Activated T-cell treated with anti-CD3 and anti-CD28 coated beads, Interleukin-2, amount 50 U/mL, for 24 hours (primary cell): ENCODE measurements around the gene NFATC4.

Source experiments
- DNase-seq: peaks from one replicate; pipeline ENCODE4 v3.0.0-alpha.2; 2020
- H3K27ac Mint-ChIP-seq: 2 replicates; pipeline ENCODE4 v1.8.0; 2020; ENCODE audit warnings: mild to moderate bottlenecking, mixed read lengths
- H3K27me3 Mint-ChIP-seq: 2 replicates; pipeline ENCODE4 v1.8.0; 2020; ENCODE audit warnings: mixed read lengths
- H3K36me3 Mint-ChIP-seq: 2 replicates; pipeline ENCODE4 v1.8.0; 2020; ENCODE audit warnings: low read depth, mixed read lengths
- H3K4me1 Mint-ChIP-seq: 2 replicates; pipeline ENCODE4 v1.8.0; 2020; ENCODE audit warnings: low read depth, mixed read lengths
- H3K4me3 Mint-ChIP-seq: 2 replicates; pipeline ENCODE4 v1.8.0; 2020; ENCODE audit warnings: mild to moderate bottlenecking, moderate library complexity, mixed read lengths
- H3K9me3 Mint-ChIP-seq: 2 replicates; pipeline ENCODE4 v1.8.0; 2020; ENCODE audit warnings: mixed read lengths

NFATC4 gene

GRCh38 chr14:24398653-24399446, 30.9 kb downstream of the NFATC4 start, which contains the start of gene NYNRIN:
Gene NYNRIN (plus strand): TSS chr14:24399003. CDS start chr14:24399247, 244 bp downstream.
- peak within 1 kb of the TSS; percentile 51 for H3K4me3 Mint-ChIP-seq
- H3K27ac Mint-ChIP-seq = no peak within 1 kb of the TSS
- H3K4me1 Mint-ChIP-seq = peaks cover 4% of the 10 kb centered on the region
- H3K27me3 Mint-ChIP-seq = peaks cover 19% of the 10 kb centered on the region
- DNase-seq = peak; percentile 52
- H3K9me3 Mint-ChIP-seq = no peaks in the 10 kb centered on the region
- no peaks in the 10 kb centered on the region for H3K36me3 Mint-ChIP-seq

- H3K36me3 Mint-ChIP-seq = no peaks in the 10 kb centered on the region
- no peak overlapping the region for H3K27ac Mint-ChIP-seq
- peaks cover 4% of the 10 kb centered on the region for H3K4me1 Mint-ChIP-seq
- H3K27me3 Mint-ChIP-seq = peaks cover 19% of the 10 kb centered on the region
- H3K4me3 Mint-ChIP-seq = peak overlapping the region; percentile 51
- no peaks in the 10 kb centered on the region for H3K9me3 Mint-ChIP-seq
- no peak for DNase-seq
These were observed 31.5 kb downstream of the NFATC4 start for GRCh38 chr14:24399447-24399822.

GRCh38 chr14:24399999-24400718, 32.2 kb downstream of the NFATC4 start:
- Mint-ChIP-seq H3K27ac (no peak overlapping the region), H3K4me1 (peaks cover 4% of the 10 kb centered on the region), H3K36me3 (no peaks in the 10 kb centered on the region), H3K9me3 (no peaks in the 10 kb centered on the region), H3K4me3 (no peak overlapping the region), H3K27me3 (peaks cover 19% of the 10 kb centered on the region)
- no peak for DNase-seq

- H3K4me1 Mint-ChIP-seq = peaks cover 4% of the 10 kb centered on the region
- H3K9me3 Mint-ChIP-seq = no peaks in the 10 kb centered on the region
- H3K4me3 Mint-ChIP-seq = no peak overlapping the region
- no peak for DNase-seq
- H3K36me3 Mint-ChIP-seq = no peaks in the 10 kb centered on the region
- peaks cover 22% of the 10 kb centered on the region for H3K27me3 Mint-ChIP-seq
- no peak overlapping the region for H3K27ac Mint-ChIP-seq
These were observed 34.1 kb downstream of the NFATC4 start for GRCh38 chr14:24401810-24402702.

- no peak overlapping the region for H3K4me3 Mint-ChIP-seq
- H3K36me3 Mint-ChIP-seq = no peaks in the 10 kb centered on the region
- peaks cover 4% of the 10 kb centered on the region for H3K4me1 Mint-ChIP-seq
- H3K27ac Mint-ChIP-seq = no peak overlapping the region
- DNase-seq = no peak
- no peaks in the 10 kb centered on the region for H3K9me3 Mint-ChIP-seq
- peaks cover 26% of the 10 kb centered on the region for H3K27me3 Mint-ChIP-seq
These were observed 35.5 kb downstream of the NFATC4 start for GRCh38 chr14:24403294-24403998.

- DNase-seq = no peak
- Mint-ChIP-seq H3K4me1 (no peaks in the 10 kb centered on the region), H3K36me3 (no peaks in the 10 kb centered on the region), H3K27me3 (peaks cover 19% of the 10 kb centered on the region), H3K4me3 (no peak overlapping the region), H3K9me3 (no peaks in the 10 kb centered on the region), H3K27ac (no peak overlapping the region)
These were observed 36.8 kb downstream of the NFATC4 start for GRCh38 chr14:24404814-24405213.

- Mint-ChIP-seq H3K9me3 (no peaks in the 10 kb centered on the region), H3K27ac (no peak overlapping the region), H3K36me3 (no peaks in the 10 kb centered on the region), H3K4me1 (no peaks in the 10 kb centered on the region), H3K27me3 (peaks cover 15% of the 10 kb centered on the region), H3K4me3 (no peak overlapping the region)
- no peak for DNase-seq
These were observed 38.4 kb downstream of the NFATC4 start for GRCh38 chr14:24406416-24406815.

- DNase-seq = no peak
- Mint-ChIP-seq H3K27me3 (peaks cover 15% of the 10 kb centered on the region), H3K27ac (no peak overlapping the region), H3K36me3 (no peaks in the 10 kb centered on the region), H3K9me3 (no peaks in the 10 kb centered on the region), H3K4me3 (no peak overlapping the region), H3K4me1 (no peaks in the 10 kb centered on the region)
These were observed 39.8 kb downstream of the NFATC4 start for GRCh38 chr14:24407608-24408325.

GRCh38 chr14:24408764-24409163, 40.8 kb downstream of the NFATC4 start:
- Mint-ChIP-seq H3K27me3 (peaks cover 7% of the 10 kb centered on the region), H3K27ac (no peak overlapping the region), H3K9me3 (no peaks in the 10 kb centered on the region), H3K4me1 (no peaks in the 10 kb centered on the region), H3K4me3 (no peak overlapping the region), H3K36me3 (no peaks in the 10 kb centered on the region)
- DNase-seq = no peak

- Mint-ChIP-seq H3K9me3 (no peaks in the 10 kb centered on the region), H3K36me3 (no peaks in the 10 kb centered on the region), H3K4me3 (no peak overlapping the region), H3K27me3 (peaks cover 7% of the 10 kb centered on the region), H3K27ac (no peak overlapping the region), H3K4me1 (no peaks in the 10 kb centered on the region)
- no peak for DNase-seq
These were observed 41.2 kb downstream of the NFATC4 start for GRCh38 chr14:24409192-24409591.

- no peak overlapping the region for H3K4me3 Mint-ChIP-seq
These were observed 42.0 kb downstream of the NFATC4 start for GRCh38 chr14:24409956-24410355.

GRCh38 chr14:24411443-24412389, 43.7 kb downstream of the NFATC4 start:
- H3K9me3 Mint-ChIP-seq = no peaks in the 10 kb centered on the region
- H3K4me3 Mint-ChIP-seq = no peak overlapping the region
- DNase-seq = no peak
- H3K36me3 Mint-ChIP-seq = no peaks in the 10 kb centered on the region
- H3K27me3 Mint-ChIP-seq = peaks cover 7% of the 10 kb centered on the region
- H3K27ac Mint-ChIP-seq = no peak overlapping the region
- no peaks in the 10 kb centered on the region for H3K4me1 Mint-ChIP-seq

More at GRCh38 chr14:24409956-24410355, 42.0 kb downstream of the NFATC4 start:
- no peak for DNase-seq
- Mint-ChIP-seq H3K36me3 (no peaks in the 10 kb centered on the region), H3K4me1 (no peaks in the 10 kb centered on the region), H3K27me3 (peaks cover 7% of the 10 kb centered on the region), H3K9me3 (no peaks in the 10 kb centered on the region), H3K27ac (no peak overlapping the region)

- no peak overlapping the region for H3K4me3 Mint-ChIP-seq
- no peak overlapping the region for H3K27ac Mint-ChIP-seq
- no peaks in the 10 kb centered on the region for H3K4me1 Mint-ChIP-seq
- H3K36me3 Mint-ChIP-seq = no peaks in the 10 kb centered on the region
- H3K27me3 Mint-ChIP-seq = peaks cover 3% of the 10 kb centered on the region
- no peak for DNase-seq
- H3K9me3 Mint-ChIP-seq = no peaks in the 10 kb centered on the region
These were observed 46.1 kb downstream of the NFATC4 start for GRCh38 chr14:24414077-24414476.
